ENCODE results near the gene NAE1.

- TF ChIP-seq CTCF (conservative IDR thresholded peaks at IDR 0.05; ENCODE audit: low read length) (no peak), EZH2phosphoT487 (IDR thresholded peaks at IDR 0.05; ENCODE audit: borderline replicate concordance) (no peak)
Observed at GRCh38 chr16:66862023-66862520, 31.3 kb upstream of the NAE1 start.
